ENCODE measurements around the gene MUCL3.
"Not testable (repeated sequence)": the region's sequence is repeated elsewhere in the genome, so short reads cannot be mapped to it uniquely, and the experiment has no call there.

Gene MUCL3

DNA sequence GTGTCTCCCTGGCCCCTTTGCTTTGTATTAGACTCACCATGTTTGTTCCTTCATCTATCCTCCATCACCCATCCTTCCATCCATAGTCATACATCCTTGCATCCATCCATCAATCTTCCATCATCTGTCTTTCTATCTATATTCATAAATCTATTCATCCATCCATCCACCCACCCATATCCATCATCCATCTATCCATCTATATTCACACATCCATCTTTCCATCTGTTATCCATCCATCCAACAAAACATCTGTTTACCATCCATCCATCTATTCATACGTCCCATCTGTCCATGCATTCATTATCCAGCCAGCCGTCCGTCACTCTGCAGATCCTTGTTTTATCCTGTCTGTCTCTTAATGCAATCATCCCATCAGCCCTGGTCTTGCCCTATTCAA is 45.8 kb upstream of the MUCL3 start:
- TF ChIP-seq, protein P1, sequence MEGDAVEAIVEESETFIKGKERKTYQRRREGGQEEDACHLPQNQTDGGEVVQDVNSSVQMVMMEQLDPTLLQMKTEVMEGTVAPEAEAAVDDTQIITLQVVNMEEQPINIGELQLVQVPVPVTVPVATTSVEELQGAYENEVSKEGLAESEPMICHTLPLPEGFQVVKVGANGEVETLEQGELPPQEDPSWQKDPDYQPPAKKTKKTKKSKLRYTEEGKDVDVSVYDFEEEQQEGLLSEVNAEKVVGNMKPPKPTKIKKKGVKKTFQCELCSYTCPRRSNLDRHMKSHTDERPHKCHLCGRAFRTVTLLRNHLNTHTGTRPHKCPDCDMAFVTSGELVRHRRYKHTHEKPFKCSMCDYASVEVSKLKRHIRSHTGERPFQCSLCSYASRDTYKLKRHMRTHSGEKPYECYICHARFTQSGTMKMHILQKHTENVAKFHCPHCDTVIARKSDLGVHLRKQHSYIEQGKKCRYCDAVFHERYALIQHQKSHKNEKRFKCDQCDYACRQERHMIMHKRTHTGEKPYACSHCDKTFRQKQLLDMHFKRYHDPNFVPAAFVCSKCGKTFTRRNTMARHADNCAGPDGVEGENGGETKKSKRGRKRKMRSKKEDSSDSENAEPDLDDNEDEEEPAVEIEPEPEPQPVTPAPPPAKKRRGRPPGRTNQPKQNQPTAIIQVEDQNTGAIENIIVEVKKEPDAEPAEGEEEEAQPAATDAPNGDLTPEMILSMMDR (IDR thresholded peaks at IDR 0.05; ENCODE audit: insufficient read depth, missing control alignments): no peak
- DNase-seq (ENCODE audit: insufficient read length, low spot score): no peak
- no peak for FAIRE-seq

DNA sequence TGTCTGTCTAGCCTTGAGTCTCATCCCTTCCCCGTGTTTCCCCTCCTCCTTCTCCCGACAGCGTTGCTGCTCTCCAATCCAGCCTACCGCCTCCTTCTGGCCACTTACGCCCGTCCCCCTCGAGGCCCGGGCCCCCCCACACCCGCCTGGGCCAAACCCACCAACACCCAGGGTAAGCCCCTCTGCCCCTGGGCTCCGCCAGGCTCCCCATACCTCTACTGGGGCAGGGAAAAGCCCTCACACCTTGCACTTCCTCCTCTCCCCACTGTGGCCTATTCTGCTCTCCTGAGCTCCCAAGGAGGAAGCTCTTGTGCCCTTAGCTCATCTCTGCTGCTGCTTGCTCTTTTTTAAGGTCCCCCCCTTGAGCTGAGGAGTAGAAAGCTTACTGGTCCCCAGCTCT is 45.4 kb upstream of the MUCL3 start:
- DNase-seq (ENCODE audit: insufficient read length, low spot score) (no peak), FAIRE-seq (no peak)
- TF ChIP-seq, protein P1 (IDR thresholded peaks at IDR 0.05; ENCODE audit: insufficient read depth, missing control alignments): no peak

DNA sequence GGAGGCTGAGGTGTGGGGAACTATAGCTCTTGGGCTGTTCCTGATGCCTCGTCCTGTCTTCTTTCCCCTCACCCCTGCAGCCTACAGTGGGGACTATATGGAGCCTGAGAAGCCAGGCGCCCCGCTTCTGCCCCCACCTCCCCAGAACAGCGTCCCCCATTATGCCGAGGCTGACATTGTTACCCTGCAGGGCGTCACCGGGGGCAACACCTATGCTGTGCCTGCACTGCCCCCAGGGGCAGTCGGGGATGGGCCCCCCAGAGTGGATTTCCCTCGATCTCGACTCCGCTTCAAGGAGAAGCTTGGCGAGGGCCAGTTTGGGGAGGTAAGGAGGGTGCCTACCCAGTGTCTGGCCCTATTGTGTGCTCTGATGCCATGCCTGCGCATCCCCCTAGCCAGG is 44.2 kb upstream of the MUCL3 start:
- FAIRE-seq (no peak), DNase-seq (ENCODE audit: insufficient read length, low spot score) (no peak)
- TF ChIP-seq, protein P1 (IDR thresholded peaks at IDR 0.05; ENCODE audit: insufficient read depth, missing control alignments): no peak

DNA sequence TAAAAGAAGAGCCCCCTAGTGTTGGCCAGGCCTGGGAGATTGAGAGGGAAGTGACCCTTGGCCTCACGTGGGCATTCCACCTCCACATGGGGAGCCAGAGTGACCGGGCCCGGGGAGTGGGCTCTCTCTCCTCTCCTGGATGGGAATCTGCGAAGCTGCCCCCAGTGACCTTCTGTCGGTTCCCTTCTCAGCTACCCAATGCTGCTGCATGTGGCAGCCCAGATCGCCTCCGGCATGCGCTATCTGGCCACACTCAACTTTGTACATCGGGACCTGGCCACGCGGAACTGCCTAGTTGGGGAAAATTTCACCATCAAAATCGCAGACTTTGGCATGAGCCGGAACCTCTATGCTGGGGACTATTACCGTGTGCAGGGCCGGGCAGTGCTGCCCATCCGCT is 42.9 kb upstream of the MUCL3 start:
- no peak for DNase-seq (ENCODE audit: insufficient read length, low spot score)
- TF ChIP-seq, protein P1 (IDR thresholded peaks at IDR 0.05; ENCODE audit: insufficient read depth, missing control alignments): no peak
- no peak for FAIRE-seq

DNA sequence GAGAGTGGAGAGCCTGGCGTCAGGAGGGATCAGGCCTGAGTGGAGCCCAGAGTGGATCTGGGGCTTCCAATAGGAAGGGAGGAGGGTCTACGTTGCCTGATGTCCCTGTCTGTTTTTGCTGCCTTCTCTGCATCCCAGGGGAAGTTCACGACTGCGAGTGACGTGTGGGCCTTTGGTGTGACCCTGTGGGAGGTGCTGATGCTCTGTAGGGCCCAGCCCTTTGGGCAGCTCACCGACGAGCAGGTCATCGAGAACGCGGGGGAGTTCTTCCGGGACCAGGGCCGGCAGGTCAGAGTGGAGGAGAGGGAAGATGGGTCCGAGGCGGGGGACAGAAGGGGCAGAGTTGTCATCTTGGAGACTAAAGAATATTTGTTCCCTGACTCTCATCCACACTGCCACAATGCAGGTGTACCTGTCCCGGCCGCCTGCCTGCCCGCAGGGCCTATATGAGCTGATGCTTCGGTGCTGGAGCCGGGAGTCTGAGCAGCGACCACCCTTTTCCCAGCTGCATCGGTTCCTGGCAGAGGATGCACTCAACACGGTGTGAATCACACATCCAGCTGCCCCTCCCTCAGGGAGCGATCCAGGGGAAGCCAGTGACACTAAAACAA is 41.9 kb upstream of the MUCL3 start:
- FAIRE-seq (no peak), DNase-seq (ENCODE audit: insufficient read length, low spot score) (no peak)
- TF ChIP-seq, protein P1 (IDR thresholded peaks at IDR 0.05; ENCODE audit: insufficient read depth, missing control alignments): no peak

DNA sequence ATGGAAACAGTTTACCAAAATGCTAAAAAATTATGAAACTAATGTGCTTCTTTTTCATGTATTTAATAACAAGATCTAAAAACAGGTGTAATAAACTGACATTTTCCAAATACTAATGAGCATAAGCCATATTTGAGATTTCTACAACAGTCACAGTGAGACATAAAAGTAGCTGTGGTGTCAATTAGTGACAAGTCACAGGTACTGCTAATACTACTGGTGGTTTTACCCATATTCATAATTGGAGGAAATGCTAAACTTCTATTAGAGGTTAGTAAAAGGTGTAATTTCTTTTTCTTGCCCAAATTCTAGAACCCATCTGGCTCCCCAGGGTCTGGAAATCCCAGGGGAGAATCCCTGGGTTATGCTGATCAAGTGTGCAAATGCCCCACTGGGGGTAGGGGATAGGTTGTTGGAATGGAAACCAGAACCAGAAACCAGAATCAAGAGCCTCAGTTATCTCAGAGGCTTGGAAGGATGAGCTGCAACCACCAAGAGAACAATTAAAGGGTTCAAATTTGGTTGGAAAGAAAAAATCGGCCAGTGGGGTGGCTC is 39.8 kb upstream of the MUCL3 start:
- TF ChIP-seq, protein P1 (IDR thresholded peaks at IDR 0.05; ENCODE audit: insufficient read depth, missing control alignments): no peak
- FAIRE-seq: no peak
- DNase-seq (ENCODE audit: insufficient read length, low spot score): no peak

DNA sequence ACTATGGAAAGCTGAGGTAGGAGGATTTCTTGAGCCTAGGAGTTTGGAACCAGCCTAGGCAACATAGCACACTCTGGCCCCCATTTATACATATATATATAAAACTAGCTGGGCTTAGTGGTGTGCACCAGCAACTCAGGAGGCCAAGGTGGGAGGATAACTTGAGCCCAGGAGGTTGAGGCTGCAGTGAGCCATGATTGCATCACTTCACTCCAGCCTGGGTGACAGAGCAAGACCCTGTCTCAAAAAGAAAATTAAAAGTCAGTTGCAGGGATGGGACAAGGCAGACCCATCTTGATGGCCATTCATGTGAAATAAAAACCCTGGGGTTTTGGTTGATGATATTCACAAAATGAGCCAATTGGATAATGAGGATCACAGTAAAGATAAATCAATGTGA is 39.3 kb upstream of the MUCL3 start:
- FAIRE-seq: no peak
- TF ChIP-seq, protein P1 (IDR thresholded peaks at IDR 0.05; ENCODE audit: insufficient read depth, missing control alignments): no peak
- no peak for DNase-seq (ENCODE audit: insufficient read length, low spot score)

DNA sequence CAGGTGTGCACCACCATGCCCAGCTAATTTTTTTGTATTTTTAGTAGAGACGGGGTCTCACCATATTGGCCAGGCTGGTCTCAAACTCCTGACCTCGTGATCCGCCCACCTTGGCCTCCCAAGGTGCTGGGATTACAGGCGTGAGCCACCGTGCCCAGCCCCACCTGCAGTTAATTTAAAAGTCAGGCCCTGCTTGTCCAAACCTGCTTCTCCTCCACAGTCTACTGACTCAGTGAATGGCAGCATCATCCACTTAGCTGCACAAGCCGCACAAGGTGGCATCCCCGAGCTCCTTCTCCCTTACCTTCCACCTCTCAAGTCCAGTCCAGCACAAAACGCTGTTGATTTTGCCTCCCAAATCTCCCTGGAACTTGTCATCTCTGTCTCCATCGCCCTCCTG is 38.6 kb upstream of the MUCL3 start:
- not testable (repeated sequence) for FAIRE-seq; DNase-seq (ENCODE audit: insufficient read length, low spot score)
